ENCODE measurements around the gene TMEM100.

- TF ChIP-seq ELF4 (IDR thresholded peaks at IDR 0.05) = no peak
- TF ChIP-seq, protein P1, sequence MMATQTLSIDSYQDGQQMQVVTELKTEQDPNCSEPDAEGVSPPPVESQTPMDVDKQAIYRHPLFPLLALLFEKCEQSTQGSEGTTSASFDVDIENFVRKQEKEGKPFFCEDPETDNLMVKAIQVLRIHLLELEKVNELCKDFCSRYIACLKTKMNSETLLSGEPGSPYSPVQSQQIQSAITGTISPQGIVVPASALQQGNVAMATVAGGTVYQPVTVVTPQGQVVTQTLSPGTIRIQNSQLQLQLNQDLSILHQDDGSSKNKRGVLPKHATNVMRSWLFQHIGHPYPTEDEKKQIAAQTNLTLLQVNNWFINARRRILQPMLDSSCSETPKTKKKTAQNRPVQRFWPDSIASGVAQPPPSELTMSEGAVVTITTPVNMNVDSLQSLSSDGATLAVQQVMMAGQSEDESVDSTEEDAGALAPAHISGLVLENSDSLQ (IDR thresholded peaks at IDR 0.05) = no peak
- no peak for TF ChIP-seq LEF1 (IDR thresholded peaks at IDR 0.05; ENCODE audit: borderline replicate concordance)
- no peak for TF ChIP-seq BHLHE40 (IDR thresholded peaks at IDR 0.05; ENCODE audit: borderline replicate concordance)
Observed at GRCh38 chr17:55705847-55706246, 16.8 kb downstream of the TMEM100 start.

All from HEK293T (cell line).